ENCODE results near the gene IL18BP.

DNA sequence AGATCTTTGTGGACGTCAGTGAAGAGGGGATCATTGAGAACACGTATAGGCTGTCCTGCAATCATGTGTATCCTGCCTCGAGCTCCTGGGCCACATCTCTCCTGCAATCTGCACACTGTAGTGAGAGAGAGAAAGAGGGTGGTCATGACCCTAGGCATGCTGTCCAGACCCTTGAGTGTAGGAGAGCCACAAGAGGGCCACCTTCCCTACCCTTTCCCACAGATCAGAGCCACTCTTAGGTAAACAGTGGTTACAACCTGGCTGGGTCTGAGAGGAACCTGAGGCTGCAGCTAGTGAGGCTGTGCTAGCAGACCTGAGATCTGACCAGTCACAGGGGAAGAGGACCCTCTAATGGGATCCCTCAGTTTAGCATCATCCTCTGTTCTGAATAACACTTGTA is 3.9 kb upstream of the IL18BP start:
- TF ChIP-seq, protein P1, sequence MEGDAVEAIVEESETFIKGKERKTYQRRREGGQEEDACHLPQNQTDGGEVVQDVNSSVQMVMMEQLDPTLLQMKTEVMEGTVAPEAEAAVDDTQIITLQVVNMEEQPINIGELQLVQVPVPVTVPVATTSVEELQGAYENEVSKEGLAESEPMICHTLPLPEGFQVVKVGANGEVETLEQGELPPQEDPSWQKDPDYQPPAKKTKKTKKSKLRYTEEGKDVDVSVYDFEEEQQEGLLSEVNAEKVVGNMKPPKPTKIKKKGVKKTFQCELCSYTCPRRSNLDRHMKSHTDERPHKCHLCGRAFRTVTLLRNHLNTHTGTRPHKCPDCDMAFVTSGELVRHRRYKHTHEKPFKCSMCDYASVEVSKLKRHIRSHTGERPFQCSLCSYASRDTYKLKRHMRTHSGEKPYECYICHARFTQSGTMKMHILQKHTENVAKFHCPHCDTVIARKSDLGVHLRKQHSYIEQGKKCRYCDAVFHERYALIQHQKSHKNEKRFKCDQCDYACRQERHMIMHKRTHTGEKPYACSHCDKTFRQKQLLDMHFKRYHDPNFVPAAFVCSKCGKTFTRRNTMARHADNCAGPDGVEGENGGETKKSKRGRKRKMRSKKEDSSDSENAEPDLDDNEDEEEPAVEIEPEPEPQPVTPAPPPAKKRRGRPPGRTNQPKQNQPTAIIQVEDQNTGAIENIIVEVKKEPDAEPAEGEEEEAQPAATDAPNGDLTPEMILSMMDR (conservative IDR thresholded peaks at IDR 0.05; ENCODE audit: low read depth, low read length): no peak
- TF ChIP-seq EZH2 (IDR thresholded peaks at IDR 0.05; ENCODE audit: borderline replicate concordance, low read depth, low read length, poor library complexity, severe bottlenecking): no peak

Measured in A673 (cell line).